Glomerular visceral epithelial cell (primary cell): ENCODE results near the gene C15orf39.
"Not testable (repeated sequence)": the region's sequence is repeated elsewhere in the genome, so short reads cannot be mapped to it uniquely, and the experiment has no call there.

Experiments used
- DNase-seq: peaks from one replicate; pipeline ENCODE4 v3.0.0-alpha.2; 2016; ENCODE audit errors: extremely low spot score

C15orf39 gene

GRCh38 chr15:75231836-75232235 is 30.2 kb downstream of the C15orf39 start:
- DNase-seq = no peak

DNA sequence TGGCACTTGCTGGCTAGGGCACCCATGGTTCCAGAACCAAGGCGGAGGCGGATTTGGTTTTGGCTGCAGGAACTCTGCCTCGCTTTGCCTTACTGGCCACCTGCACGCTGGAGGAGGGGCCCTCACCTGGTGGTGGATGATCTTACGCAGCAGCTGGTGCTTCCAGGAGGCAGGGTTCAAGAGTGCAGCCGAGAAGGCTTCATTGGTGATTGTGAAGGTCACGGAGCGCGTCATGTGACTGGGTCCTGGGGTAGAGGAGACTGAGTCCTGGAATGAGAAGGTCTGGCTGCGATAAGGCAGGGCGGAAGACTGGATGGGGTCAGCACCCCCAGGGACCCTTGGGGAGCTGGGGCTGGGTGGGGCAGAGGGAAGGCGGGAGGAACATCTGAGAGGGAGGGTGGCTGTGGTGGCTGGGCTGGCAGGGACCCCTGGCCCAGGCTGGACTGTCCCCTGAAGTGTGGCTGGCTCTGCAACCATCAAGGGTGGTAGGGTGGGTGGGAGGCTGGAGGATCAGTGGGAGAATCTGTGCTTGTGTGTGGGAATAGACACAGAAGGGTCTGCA is 30.7 kb downstream of the C15orf39 start:
- DNase-seq = no peak

GRCh38 chr15:75232826-75233503 is 31.3 kb downstream of the C15orf39 start:
- DNase-seq = no peak

DNA sequence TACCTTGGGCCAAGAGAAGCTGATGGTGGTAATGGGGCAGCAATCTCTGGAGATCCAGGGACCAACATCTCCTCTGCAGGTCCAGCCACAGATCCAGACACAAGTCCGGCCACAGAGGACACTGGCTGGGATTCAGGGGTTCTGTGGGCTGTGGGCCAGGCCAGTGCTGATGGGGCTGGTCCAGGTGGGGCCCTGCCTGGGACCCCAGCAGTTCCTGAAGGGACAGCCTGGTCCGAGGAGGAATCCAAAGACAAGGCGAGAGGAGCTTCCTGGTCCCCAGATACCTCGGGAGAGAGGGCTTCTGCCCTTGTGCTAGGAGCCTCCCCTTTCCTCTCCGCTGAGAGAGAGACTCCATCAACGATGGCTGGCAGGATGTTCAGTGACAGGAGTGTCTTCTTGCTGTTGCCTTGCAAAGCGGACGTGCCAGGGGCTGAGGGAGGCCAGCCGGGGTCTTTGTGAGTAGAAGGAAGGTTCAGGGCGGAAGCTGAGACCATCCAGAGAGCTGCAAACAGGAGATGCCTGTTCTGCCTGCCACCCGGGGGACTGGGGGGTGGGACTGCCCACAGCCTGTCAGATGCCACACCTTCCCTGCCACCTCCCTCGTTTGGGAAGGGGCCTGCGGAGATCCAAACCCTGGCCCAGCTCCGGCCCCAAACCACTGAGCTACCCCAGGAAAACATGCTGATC is 32.0 kb downstream of the C15orf39 start:
- no peak for DNase-seq

GRCh38 chr15:75234191-75234810 is 32.6 kb downstream of the C15orf39 start:
- no peak for DNase-seq

- DNase-seq = no peak
Measured at GRCh38 chr15:75235051-75235673, 33.5 kb downstream of the C15orf39 start.

DNA sequence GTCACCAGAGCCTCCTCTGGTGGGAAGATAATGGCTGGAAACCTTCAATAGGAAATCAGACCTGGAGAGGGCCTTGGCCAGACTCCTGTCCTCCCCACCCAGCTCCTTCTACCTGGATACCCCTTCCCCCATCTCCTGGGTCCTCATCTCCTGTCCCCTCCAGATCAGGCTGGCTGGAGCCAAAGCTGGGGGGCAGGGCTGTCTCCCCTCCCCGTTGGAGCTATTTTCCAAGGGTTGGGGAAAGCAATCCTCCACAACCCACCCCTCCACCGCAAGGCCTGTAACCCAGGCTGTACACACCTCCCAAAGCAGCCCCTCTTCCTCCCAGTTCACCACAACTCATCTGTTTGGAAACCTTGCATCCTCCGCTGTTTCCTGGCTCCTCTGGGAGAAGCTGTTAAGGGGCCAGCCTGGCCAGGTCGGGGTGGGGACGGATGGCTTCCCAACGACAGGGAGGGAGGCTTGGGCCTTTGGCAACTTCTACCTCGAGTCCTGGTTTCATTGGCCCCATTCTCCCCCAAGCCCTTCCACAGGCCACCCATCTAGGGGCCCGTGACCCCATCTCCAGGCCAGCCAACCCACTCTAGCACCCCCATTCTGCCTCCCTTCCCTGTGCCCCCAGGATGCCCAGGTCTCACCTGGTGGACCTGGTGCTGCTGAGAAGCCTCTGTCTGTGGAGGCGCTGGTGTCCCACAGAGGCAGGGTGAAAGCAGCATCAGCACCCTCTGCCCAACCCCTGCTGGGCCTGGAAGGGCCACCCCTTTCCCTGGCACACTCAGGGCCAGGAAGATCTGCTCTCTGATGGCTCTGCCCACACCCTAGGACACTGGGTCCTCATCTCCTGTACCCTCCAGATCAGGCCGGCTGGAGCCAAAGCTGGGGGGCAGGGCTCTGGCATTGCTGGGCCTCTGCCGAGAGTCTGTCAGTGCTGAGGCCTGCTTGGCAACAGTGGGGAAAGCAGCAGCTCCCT is 34.4 kb downstream of the C15orf39 start:
- no peak for DNase-seq

- no peak for DNase-seq
Measured at GRCh38 chr15:75237316-75237982, 35.8 kb downstream of the C15orf39 start.

DNA sequence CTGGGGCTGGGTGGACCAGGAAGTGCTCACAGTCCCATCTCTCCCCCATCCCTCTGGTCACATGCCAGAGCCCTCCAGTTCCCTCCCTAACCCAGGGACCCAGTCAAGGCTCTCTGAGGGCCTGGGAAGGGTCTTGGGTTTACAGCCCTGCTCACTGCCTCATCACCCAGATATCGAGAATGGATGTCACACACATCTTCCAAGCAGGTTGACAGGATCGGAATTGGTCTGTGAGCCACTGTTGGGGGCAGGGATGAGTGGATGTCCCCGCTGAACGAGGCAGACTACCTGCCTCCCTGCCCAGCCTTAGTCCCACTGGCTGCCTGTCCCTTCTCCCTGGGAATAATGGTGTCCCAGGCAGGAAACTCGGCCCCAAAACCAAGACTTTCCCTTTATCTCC is 36.5 kb downstream of the C15orf39 start:
- no peak for DNase-seq

- not testable (repeated sequence) for DNase-seq
Measured at GRCh38 chr15:75245741-75246140, 44.1 kb downstream of the C15orf39 start.

DNA sequence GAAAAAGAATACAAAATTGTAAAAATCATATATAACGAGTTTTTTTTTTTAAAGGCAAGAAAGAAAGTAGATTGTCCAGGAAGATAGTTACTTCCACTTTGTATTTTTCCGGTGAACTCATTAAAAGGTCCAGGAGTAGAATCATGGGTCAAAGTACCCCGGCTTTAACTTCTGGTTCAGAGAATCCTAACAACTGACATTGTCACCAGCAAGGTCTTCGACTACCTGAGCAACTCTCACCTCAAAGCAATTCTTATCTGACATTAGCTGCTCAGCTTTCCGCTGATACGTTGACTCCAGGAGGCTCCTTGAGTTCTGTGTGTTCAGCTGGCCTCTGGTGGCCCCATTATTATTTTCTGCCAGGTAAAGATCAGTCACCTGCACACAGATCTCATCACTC is 47.3 kb downstream of the C15orf39 start:
- DNase-seq = not testable (repeated sequence)

- DNase-seq = no peak
Measured at GRCh38 chr15:75249726-75250125, 48.0 kb downstream of the C15orf39 start.

DNA sequence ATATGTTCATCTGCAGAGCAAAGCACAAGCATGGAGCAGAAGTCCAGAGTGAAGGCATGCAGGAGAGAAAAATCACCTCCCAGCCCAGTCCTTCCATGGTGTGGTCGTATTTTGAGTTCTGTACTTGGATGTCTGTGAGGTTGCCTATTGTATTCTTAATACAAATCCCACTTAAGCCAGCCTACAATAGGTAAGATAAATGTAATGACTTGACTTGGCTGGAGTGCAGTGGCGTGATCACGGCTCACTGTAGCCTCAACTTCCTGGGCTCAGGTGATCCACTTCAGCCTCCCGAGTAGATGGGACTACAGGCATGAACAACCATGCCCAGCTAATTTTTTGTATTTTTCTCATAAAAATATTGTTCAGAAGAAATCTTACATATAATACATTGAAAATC is 49.7 kb downstream of the C15orf39 start:
- not testable (repeated sequence) for DNase-seq

- not testable (repeated sequence) for DNase-seq
Measured at GRCh38 chr15:75252285-75252684, 50.6 kb downstream of the C15orf39 start.

DNA sequence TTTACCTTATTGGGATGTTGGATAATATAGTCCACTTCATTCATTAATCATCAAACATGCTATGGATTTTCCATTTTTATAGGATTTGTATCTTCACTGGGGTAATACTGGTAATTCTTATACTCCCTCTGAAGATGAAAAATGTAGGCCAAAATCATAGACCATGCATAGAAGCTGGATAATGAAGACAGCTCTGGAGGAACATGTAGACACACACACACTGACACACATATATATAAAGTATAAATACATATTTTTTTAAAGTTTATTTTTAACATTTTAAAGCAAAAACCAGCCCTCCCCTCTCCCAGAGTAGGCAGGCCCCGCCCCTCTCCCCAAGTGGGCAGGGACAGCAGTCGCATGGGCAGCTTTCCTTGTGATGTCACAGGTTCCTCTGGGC is 56.4 kb downstream of the C15orf39 start, which contains the start of gene GOLGA6C:
GOLGA6C (plus strand) TSS at position 301 of the 400 bp plus-strand sequence. CDS start 265 bp downstream, outside the sequence.
- not testable (repeated sequence) for DNase-seq

DNA sequence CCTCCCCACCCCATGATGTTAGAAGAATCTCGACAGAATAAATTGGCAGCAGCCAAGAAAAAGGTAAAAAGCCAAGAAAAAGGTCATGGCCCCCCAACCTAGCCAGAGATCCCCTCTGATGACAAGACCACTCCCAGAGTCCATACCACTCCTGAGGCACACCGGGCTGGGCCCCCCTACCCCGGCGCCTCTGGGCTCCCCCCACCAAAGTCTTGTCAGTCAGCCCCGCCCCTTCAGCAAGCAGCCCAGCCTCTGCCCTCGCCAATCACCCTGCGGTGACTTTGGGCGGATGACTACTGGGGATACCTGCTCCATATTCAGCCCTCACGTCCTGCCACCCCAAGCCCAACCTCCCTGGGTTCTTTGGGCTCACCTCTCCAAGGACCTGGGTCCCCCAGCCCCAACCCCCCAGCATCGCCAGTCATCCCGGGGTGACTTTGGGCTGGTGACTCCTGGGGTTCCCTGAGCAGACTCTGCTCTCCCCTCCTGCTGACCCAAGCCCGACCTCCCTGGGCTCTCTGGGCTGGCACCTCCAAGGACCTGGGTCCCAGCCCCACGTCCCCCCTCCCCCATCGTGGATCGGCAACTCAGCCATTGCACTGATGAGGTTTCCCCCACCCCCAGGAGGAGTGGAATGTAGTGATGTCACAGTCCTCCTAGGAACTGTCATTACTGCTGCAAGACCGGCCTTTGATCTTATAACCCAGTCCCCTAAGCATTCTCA is 57.1 kb downstream of the C15orf39 start:
- DNase-seq = not testable (repeated sequence)

DNA sequence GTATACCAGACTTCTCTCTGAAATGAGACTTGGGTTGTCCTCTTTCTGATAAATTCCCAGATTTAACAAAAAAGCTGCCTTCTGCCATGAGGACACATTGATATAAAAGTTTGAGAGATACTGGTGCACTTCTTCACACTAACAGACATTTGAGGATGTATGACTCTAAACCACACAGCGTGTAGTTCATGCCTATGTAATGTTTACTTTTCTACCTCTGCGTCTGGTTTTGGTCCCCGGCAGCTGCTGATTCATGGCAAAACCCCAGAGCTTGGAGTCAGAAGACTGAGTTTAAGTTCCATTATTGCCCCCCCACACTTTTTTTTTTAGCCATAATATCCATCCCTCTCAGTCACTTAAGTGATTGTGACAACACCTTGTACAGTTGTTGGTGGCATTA is 58.2 kb downstream of the C15orf39 start:
- not testable (repeated sequence) for DNase-seq
